Muscle of arm (tissue), 14 donors: ENCODE data around the gene POLR1C. TPM values are rescaled to one million over a fixed set of nuclear protein-coding genes. Genes with fewer than 3 reads are reported as not detected.
"Not testable (repeated sequence)": the region's sequence is repeated elsewhere in the genome, so short reads cannot be mapped to it uniquely, and the experiment has no call there.

Experiments used
- DNase-seq: peaks from one replicate; pipeline ENCODE4 v3.0.0-alpha.2; 2013
- long read RNA-seq, 11 donors: transcript quantifications; one replicate each; lab custom pipeline, GENCODE V29; 2026
- polyA plus RNA-seq, 12 donors: library from polyadenylated mRNA; unstranded; fragments of 120-200 nt; gene quantifications; one replicate each; pipeline ENCODE4 v1.2.1, GENCODE V29; 2013; ENCODE audit not compliant: insufficient read length in 12 of 12

Gene POLR1C, protein sequence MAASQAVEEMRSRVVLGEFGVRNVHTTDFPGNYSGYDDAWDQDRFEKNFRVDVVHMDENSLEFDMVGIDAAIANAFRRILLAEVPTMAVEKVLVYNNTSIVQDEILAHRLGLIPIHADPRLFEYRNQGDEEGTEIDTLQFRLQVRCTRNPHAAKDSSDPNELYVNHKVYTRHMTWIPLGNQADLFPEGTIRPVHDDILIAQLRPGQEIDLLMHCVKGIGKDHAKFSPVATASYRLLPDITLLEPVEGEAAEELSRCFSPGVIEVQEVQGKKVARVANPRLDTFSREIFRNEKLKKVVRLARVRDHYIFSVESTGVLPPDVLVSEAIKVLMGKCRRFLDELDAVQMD
- 10 to 100 TPM in 10 of 12 donors, not detected in 2; 11.0 to 22.1 (median 16.8) TPM for polyA plus RNA-seq
- long read RNA-seq, donor 1, transcript POLR1C-203 (9 exons, 1,355 nt), result major isoform, 11 of 37 reads
- long read RNA-seq, donor 1, partial matches to known transcripts, result 26 of 37 reads
- long read RNA-seq, donor 1, other reads (novel, unspliced or antisense), result 0 of 37 reads
- long read RNA-seq, donor 2, partial matches to known transcripts, result 47 of 54 reads
- long read RNA-seq, donor 2, other reads (novel, unspliced or antisense), result 0 of 54 reads
- long read RNA-seq, donor 3, partial matches to known transcripts, result 14 of 51 reads
- long read RNA-seq, donor 3, other reads (novel, unspliced or antisense), result 32 of 51 reads
- long read RNA-seq, donor 4, result 0 reads
- long read RNA-seq, donor 5, transcript POLR1C-203 (9 exons, 1,355 nt), result major isoform, 9 of 10 reads
- long read RNA-seq, donor 5, partial matches to known transcripts, result 0 of 10 reads
- long read RNA-seq, donor 5, other reads (novel, unspliced or antisense), result 0 of 10 reads
- long read RNA-seq, donor 6, partial matches to known transcripts, result 0 of 2 reads
- long read RNA-seq, donor 6, other reads (novel, unspliced or antisense), result 0 of 2 reads
- long read RNA-seq, donor 7, partial matches to known transcripts, result 0 of 1 reads
- long read RNA-seq, donor 7, other reads (novel, unspliced or antisense), result 0 of 1 reads
- long read RNA-seq, donor 8, transcript POLR1C-203 (9 exons, 1,355 nt), result major isoform, 5 of 16 reads
- long read RNA-seq, donor 8, partial matches to known transcripts, result 11 of 16 reads
- long read RNA-seq, donor 8, other reads (novel, unspliced or antisense), result 0 of 16 reads
- long read RNA-seq, donor 9, partial matches to known transcripts, result 5 of 9 reads
- long read RNA-seq, donor 9, other reads (novel, unspliced or antisense), result 0 of 9 reads
- long read RNA-seq, donor 10, partial matches to known transcripts, result 0 of 2 reads
- long read RNA-seq, donor 10, other reads (novel, unspliced or antisense), result 0 of 2 reads
- long read RNA-seq, donor 11, transcript POLR1C-203 (9 exons, 1,355 nt), result major isoform, 9 of 12 reads
- long read RNA-seq, donor 11, partial matches to known transcripts, result 0 of 12 reads
- long read RNA-seq, donor 11, other reads (novel, unspliced or antisense), result 0 of 12 reads

GRCh38 chr6:43516697-43517504, at the start of gene POLR1C, which contains the start of gene YIPF3:
Gene POLR1C (plus strand): TSS chr6:43517089. CDS start chr6:43517110, 21 bp downstream.
Gene YIPF3 (minus strand): TSS chr6:43516926. CDS start chr6:43516807, 119 bp downstream.
- DNase-seq, result peak; percentile 97

- not testable (repeated sequence) for DNase-seq
These were observed 49.6 kb upstream of the POLR1C start for GRCh38 chr6:43467265-43467664.

- no peak for DNase-seq
These were observed 49.1 kb upstream of the POLR1C start for GRCh38 chr6:43467752-43468151.

- no peak for DNase-seq
These were observed 48.6 kb upstream of the POLR1C start for GRCh38 chr6:43468240-43468639.

DNA sequence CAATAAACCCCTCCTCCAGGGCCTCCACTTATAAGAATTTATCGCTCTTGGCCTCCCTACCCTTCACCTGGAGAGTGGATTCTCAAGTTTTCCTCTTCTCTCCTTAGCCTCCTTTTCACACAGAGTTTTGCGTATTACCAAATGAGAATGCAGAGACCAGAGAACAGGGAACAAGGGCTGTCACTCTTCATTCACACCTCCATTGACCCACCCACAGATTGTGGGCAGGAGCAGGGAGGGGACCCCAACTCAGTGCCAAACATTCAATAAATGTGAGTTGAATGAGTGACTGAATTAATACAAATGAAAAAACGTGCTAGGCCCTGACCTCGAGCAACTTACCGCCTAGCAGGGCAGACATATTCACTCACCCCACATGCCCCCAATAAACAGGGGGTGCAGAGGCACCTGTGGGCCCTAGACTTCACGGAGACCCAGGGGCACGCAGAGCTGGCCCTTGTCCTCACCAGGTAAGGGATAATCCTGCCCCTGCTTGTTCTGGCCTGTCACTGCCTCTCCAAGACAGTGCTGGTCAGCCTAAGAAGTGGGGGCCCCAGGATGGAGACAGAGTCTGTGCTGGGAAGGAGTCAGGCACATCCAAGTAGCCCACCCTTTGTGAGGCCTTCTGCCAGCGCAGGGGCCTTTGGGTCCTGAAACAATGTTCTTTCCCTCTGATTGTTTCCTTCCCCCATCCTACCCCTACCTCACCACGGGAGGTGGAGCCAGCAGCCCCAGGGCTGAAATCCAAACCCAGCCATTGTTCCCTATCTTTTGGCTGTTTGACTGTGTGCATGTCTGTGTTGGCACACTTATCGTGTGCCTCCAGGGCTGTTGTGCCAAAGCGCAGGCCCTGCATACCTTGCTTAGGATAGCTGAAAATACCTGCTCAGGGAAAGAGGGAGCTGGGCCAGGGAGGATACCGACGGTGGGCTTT, 47.9 kb upstream of the POLR1C start:
- DNase-seq, result no peak

DNA sequence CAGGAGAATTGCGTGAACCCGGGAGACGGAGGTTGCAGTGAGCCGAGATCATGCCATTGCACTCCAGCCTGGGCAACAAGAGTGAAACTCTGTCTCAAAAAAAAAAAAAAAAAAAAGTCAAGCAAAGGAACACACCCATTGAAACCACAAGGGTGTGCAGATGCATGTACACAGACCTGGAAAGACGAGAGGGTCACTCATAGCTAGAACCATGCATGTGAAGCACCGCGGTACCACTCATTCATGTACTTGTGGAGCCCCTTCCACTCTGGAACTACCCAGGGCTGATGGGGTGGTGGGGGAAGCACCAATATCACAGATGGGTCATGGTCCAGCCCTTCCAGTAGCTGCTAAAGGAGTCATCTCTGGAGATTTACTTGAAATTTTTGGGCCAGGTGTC, 46.9 kb upstream of the POLR1C start:
- DNase-seq, result no peak

DNA sequence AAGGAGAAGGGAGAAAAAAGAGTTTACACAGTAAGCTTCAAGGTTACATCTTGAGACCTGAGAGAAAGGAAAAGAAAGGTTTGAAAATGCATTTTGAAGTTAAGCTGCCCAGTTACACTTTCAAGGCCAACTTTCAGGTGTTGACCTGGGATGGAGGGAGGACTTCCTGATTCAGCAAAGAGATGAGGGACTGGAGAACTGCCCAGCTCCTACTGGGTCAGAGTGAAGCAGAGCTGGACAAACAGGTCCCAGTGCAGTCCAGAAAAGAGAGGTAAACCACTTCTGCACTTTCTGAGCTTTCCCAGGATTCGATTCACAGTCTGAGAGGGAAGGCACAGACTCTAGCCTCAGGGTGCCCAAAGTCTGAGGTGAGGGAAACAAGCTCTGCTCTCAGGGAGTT, 45.5 kb upstream of the POLR1C start:
- no peak for DNase-seq

DNA sequence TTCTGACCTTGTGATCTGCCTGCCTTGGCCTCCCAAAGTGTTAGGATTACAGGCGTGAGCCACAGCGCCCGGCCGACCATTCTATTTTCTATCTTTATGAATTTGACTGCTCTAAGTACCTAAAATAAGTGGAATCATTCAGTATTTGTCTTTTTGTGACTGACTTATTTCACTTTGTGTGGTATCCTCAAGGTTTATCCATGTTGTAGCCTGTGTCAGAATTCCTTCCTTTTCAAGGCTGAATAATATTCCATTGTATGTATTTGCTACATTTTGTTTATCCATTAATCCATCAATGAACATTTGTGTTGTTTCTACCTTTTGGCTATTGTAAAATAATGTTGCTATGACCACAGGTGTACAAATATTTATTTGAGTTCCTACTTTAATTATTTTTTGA, 44.4 kb upstream of the POLR1C start:
- DNase-seq, result no peak

- no peak for DNase-seq
These were observed 41.4 kb upstream of the POLR1C start for GRCh38 chr6:43475516-43475915.

- no peak for DNase-seq
These were observed 40.1 kb upstream of the POLR1C start for GRCh38 chr6:43476746-43477145.

DNA sequence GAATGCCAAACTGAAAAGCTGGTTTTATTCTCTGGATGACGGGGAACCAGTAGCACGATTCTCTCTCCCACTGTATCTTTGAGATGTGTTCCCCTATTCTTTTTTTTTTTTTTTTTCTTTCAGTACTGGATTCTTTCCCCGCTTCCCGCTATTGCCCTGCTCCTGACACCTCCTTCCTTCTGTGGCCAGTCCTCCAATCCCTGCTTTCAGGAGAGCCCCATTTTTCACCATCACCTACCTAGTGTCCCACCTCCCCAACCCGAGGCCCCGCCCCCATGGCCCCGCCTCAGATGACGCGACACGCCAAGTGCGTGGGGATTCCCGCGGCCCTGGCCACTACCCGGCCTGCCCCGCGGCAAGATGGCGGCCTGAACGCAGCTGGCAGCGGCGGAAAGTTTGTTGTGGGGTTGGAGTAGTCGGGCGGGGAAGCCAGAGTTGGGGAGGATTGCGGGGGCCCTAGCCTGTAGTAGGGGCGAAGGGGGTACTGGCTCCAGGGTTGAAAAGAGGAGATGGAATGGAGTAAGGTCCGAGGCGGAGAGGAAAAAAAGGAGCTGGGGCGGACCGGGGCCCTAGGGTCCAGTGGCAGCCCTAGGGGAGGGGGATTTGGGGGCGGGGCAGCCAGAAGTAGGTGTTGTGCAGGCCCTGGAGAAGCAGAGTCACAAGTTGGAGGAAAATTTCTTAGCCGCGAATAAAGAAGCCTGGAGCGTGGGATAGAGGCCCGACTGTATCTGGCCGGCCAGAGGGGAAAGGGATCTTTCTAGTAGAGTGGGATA, 39.5 kb upstream of the POLR1C start, which contains the start of gene TJAP1:
TJAP1 (plus strand) TSS at position 336 of the 773 bp plus-strand sequence. CDS start 21,432 bp downstream, outside the sequence.
- DNase-seq, result peak; percentile 92

DNA sequence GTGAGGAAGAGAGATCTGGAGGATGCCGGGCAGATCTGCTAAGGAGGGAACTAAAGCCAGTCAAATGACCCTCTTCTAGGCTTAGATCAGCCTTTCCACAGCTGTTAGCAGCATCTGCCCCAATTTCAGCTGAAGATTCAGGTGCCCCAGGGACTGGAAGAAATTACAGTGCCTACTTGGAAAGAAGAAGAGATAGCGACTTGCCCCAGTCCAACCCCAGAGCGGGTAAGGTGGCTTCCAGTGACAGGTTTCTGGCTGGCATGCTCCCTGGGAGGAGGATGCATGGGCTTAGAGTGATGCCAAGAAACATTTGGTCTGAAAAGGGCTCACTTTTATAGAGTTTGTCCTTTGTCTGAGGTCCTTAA, 38.9 kb upstream of the POLR1C start:
- no peak for DNase-seq

DNA sequence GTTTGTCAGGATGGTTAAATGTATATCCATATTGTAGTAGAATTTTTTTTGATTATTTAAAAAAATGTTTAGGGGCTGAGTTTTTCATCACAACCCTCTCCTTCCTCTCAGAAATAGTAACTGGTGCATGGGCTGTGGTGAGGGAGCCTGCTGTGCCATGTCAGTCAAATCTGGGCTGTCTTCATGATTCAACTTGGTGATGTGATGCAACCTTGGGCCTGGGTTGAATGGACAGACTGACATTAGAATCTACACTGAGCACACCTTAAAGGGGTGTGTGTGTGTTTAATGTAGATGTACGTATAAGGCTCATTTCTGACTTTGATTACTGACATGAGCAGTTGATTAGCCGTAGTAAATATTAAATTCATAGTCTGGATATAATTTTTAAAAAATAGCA, 35.8 kb upstream of the POLR1C start:
- no peak for DNase-seq

DNA sequence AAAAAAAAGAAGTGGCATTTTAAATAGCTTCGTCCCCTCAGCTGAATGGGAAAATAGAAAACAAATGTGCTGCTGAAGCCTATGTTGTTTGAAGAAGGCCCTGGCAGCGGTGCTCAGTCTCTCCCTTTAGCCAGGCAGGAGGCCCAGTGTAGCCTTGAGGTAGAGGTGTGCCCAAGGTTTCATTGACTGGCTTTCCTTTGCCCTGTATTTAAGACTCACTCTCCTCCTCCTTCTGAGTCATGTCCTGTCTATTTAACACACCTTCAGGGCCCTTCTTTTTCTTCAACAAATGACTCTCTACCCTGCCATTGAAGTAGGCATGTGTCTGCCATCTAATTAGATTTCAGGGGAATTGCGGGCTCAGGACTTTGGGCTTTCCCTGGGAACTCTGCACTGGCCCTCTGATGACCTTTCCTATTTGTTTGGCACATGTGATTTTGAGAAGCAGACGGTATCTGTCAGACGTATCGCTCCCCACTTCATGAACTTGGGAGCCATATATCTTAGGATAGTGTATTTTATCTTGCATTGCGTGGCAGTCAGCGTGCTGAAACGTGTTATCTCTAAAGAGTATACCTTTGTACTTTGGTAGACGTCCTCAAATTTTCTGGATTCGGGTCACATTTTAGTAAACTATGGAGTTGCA, 35.2 kb upstream of the POLR1C start:
- DNase-seq, result no peak

DNA sequence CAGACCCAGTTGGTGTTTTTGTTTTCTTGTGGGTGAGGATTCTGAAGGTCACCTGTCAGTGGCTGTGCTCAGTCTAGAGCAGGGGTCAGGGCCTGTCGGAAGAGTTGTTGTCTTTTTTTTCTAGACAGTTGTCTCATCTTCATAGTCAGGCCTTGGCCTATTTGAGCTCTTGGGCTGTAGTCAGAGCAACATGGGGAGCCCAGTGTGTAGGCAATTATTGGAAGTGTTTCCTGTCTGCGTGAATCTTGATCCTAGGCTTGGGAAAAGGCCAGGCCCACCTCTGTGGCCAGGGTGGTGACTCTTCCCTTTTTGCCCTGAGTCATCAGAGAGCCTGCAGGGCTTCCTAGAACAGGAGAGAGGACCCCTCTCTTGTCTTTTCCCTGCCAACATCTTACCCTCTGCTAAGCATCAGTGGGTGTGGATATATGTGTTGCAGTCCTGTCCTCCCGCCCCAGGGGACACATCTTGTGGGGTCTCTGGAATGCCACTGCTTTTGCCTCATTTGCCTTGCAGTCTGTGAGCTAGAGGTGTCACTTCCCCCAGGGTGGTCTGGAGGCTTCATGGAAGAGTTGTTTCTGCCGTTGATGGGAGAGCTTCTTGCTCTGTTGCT, 28.1 kb upstream of the POLR1C start:
- DNase-seq, result no peak

- DNase-seq, result no peak
These were observed 27.4 kb upstream of the POLR1C start for GRCh38 chr6:43489277-43490072.
